Measurements from ENCODE around the gene CCDC6. TPM values are rescaled to one million over a fixed set of nuclear protein-coding genes. Genes with fewer than 3 reads are reported as not detected.

The CCDC6 gene
- total RNA-seq, 1 experiment from 2014 or later = 58.4 TPM

GRCh38 chr10:59831658-59832503 is 74.5 kb downstream of the CCDC6 start:
- no CpG with 5 or more reads among the region's 5 CpGs for WGBS (ENCODE audit: extremely low coverage, insufficient read length, low lambda C conversion rate)
- H2AK5ac ChIP-seq (ENCODE audit: insufficient read length, low read length) = peak overlapping the region; percentile 41
- Mint-ChIP-seq H3K36me3 (ENCODE audit: insufficient read depth in 1 of 3, low read depth in 3 of 3) (peaks cover 9 to 19% (median 17%) of the 10 kb centered on the region in 3 experiments; a peak in 6 of 7 replicates), H3K9me3 (no peaks in the 10 kb centered on the region), H3K27ac (peak overlapping the region in 1 of 3 experiments; percentile 63; a peak in 2 of 7 replicates), H3K27me3 (ENCODE audit: low read depth) (no peaks in the 10 kb centered on the region), H3K4me1 (peaks cover 24 to 43% of the 10 kb centered on the region in 2 experiments), H3K4me3 (no peak overlapping the region)
- no peak overlapping the region for H3K4ac ChIP-seq (ENCODE audit: low read depth, low read length)
- no peak overlapping the region for H2BK12ac ChIP-seq (ENCODE audit: insufficient read length, low read depth, low read length)
- H4K91ac ChIP-seq (ENCODE audit: insufficient read length, low read depth, low read length) = no peak overlapping the region
- H3K23ac ChIP-seq (ENCODE audit: insufficient read length, low read depth, low read length) = no peak overlapping the region
- H3K23me2 ChIP-seq (ENCODE audit: insufficient read length, low read depth, low read length, poor library complexity, severe bottlenecking) = no peaks in the 10 kb centered on the region
- no peak overlapping the region for H3K14ac ChIP-seq (ENCODE audit: insufficient read depth, low read length)
- H3K4me1 ChIP-seq (ENCODE audit: insufficient read depth, low read length) = 0 out of 2 replicates have a peak, but pooled peaks cover 2% of the 10 kb centered on the region
- H3K27ac ChIP-seq (ENCODE audit: insufficient read length, low read depth, low read length) = no peak overlapping the region
- H2BK15ac ChIP-seq (ENCODE audit: low read depth, low read length) = no peak overlapping the region
- no peak overlapping the region for H3T11ph ChIP-seq (ENCODE audit: low read length)
- TF ChIP-seq CTCF (conservative IDR thresholded peaks at IDR 0.05) = no peak
- no peak overlapping the region for H4K8ac ChIP-seq (replicated peaks; ENCODE audit: insufficient read length, low read depth, low read length)
- no peak overlapping the region for H2AFZ ChIP-seq (ENCODE audit: low read length)
- no peaks in the 10 kb centered on the region for H3K27me3 ChIP-seq (ENCODE audit: insufficient read depth, low read length)
- H3K9me3 ChIP-seq (ENCODE audit: control insufficient read depth, low read depth, low read length) = no peaks in the 10 kb centered on the region
- H3K9ac ChIP-seq (ENCODE audit: extremely low read depth, insufficient read length, low read length) = no peak overlapping the region
- H3K79me1 ChIP-seq (ENCODE audit: insufficient read depth, low read depth, low read length, poor library complexity, severe bottlenecking) = peaks cover 9% of the 10 kb centered on the region
- H2BK5ac ChIP-seq (ENCODE audit: insufficient read length, low read length) = no peak overlapping the region
- H3K18ac ChIP-seq (ENCODE audit: insufficient read length, low read depth, low read length) = no peak overlapping the region
- no peak overlapping the region for H2BK20ac ChIP-seq (ENCODE audit: low read depth, low read length, poor library complexity, severe bottlenecking)
- no peak overlapping the region for H4K5ac ChIP-seq (ENCODE audit: insufficient read length, low read depth, low read length)
- H3K4me2 ChIP-seq (ENCODE audit: insufficient read depth, insufficient read length, low read length) = no peak overlapping the region
- DNase-seq = no peak
- peaks cover 5% of the 10 kb centered on the region; the same call in 1 of the 2 replicates for H3K79me2 ChIP-seq (ENCODE audit: insufficient read depth, low read length)
- no peak overlapping the region for H3K56ac ChIP-seq (ENCODE audit: insufficient read length, low read depth, low read length)
- H4K20me1 ChIP-seq (ENCODE audit: control insufficient read depth, insufficient read depth, insufficient read length) = no peaks in the 10 kb centered on the region
- H2BK120ac ChIP-seq (ENCODE audit: low read depth, low read length, poor library complexity, severe bottlenecking) = no peak overlapping the region
